Esophagus squamous epithelium (tissue), 5 donors: Measurements from ENCODE around the gene SLAMF9. TPM values are rescaled to one million over a fixed set of nuclear protein-coding genes. Genes with fewer than 3 reads are reported as not detected.

Source experiments
- DNase-seq: peaks from one replicate; lab custom pipeline; 2025; lab: John Stamatoyannopoulos, UW
- H3K27ac ChIP-seq, 4 donors: fragments of 200-600 bp; sonication (generic); one replicate each; pipeline ENCODE4 v1.5.1; 2016 to 2019; ENCODE audit warnings: mild to moderate bottlenecking in 1 of 4
- H3K27me3 ChIP-seq, 4 donors: fragments of 200-600 bp; sonication (generic); 1 replicate in 3 of 4; 2 replicates in 1 of 4; pipeline versions ENCODE4 v1.5.1 to v1.6.0; 2017 to 2021; ENCODE audit warnings: antibody characterized with exemption in 1 of 4
- H3K36me3 ChIP-seq, 3 donors: fragments of 200-600 bp; sonication (generic); one replicate each; pipeline ENCODE4 v1.5.1; 2016 to 2019
- H3K4me1 ChIP-seq, 3 donors: fragments of 200-600 bp; sonication (generic); one replicate each; pipeline ENCODE4 v1.5.1; 2017 to 2019
- H3K4me3 ChIP-seq, 4 donors: fragments of 200-600 bp; sonication (generic); 1 replicate in 3 of 4; 2 replicates in 1 of 4; pipeline ENCODE4 v1.5.1; 2016 to 2019; ENCODE audit warnings: mild to moderate bottlenecking in 2 of 4, moderate library complexity in 1 of 4
- H3K9me3 ChIP-seq, 3 donors: fragments of 200-600 bp; sonication (generic); one replicate each; pipeline ENCODE4 v1.5.1; 2016 to 2019
- CTCF ChIP-seq, 6 experiments: fragments of 450-650 bp in 4 of 6; fragments of 200-600 bp in 2 of 6; sonication (generic) in 2 of 6; IDR thresholded peaks; one replicate each; pipeline ENCODE4 v1.5.1; 2016 to 2019; ENCODE audit warnings: antibody characterized with exemption in 6 of 6, mild to moderate bottlenecking in 4 of 6, moderate library complexity in 4 of 6
- POLR2A ChIP-seq, 4 donors: fragments of 450-650 bp; IDR thresholded peaks; one replicate each; pipeline ENCODE4 v1.6.1; 2017; ENCODE audit warnings: antibody characterized with exemption in 4 of 4, mild to moderate bottlenecking in 4 of 4, moderate library complexity in 3 of 4
- WGBS, 2 donors: methylation state at CpG; one replicate each; pipeline ENCODE4 v1.1.5; 2018; 5-methylcytosine and 5-hydroxymethylcytosine counted together
- intact Hi-C: fragments of 100-400 bp; cut with DNase I; formaldehyde crosslinking; loops from one replicate; pipeline ENCODE4 v1.15.0; 2022
- total RNA-seq, 4 donors: library from RNA; depleted of rRNA; stranded (reverse); fragments of >200 nt; gene quantifications; one replicate each; pipeline ENCODE4 v1.1.0, GENCODE V29; 2016
- donor health status: DM: yes; HTN: yes; CAD: no.

The SLAMF9 gene
- total RNA-seq, 4 donors from 2014 or later: 0.92 to 0.99 TPM; not detected in 2

GRCh38 chr1:159930634-159931033 is 23.4 kb downstream of the SLAMF9 start:
- DNase-seq: no peak
- Histone ChIP-seq H3K9me3 (no peaks in the 10 kb centered on the region), H3K36me3 (peaks cover 0 to 43% (median 0%) of the 10 kb centered on the region in 3 donors), H3K27ac (no peak overlapping the region), H3K4me3 (no peak overlapping the region), H3K4me1 (peaks cover 14 to 63% (median 20%) of the 10 kb centered on the region in 3 donors), H3K27me3 (no peaks in the 10 kb centered on the region)
- TF ChIP-seq POLR2A (IDR thresholded peaks at IDR 0.05): no peak
- no peak for TF ChIP-seq CTCF (IDR thresholded peaks at IDR 0.05)
- intact Hi-C loops: loop anchor here (10.0 kb wide), 1 partner anchor 154 kb away; the partner anchor contains the start of gene KCNJ9
- WGBS, 2 donors: 93 to 96% methylated on average over 5 to 8 of the region's 8 CpGs

GRCh38 chr1:159930216-159930615 is 23.8 kb downstream of the SLAMF9 start:
- Histone ChIP-seq H3K27ac (no peak overlapping the region), H3K9me3 (no peaks in the 10 kb centered on the region), H3K36me3 (peaks cover 0 to 39% (median 0%) of the 10 kb centered on the region in 3 donors), H3K4me3 (no peak overlapping the region), H3K4me1 (peaks cover 14 to 65% (median 21%) of the 10 kb centered on the region in 3 donors), H3K27me3 (no peaks in the 10 kb centered on the region)
- no peak for TF ChIP-seq CTCF (IDR thresholded peaks at IDR 0.05)
- TF ChIP-seq POLR2A (IDR thresholded peaks at IDR 0.05): no peak
- intact Hi-C loops: loop anchor here (10.0 kb wide), 1 partner anchor 155 kb away; the partner anchor contains the start of gene KCNJ9
- 89% methylated on average over 3 of the region's 11 CpGs; no CpG with 5 or more reads in 1 of the 2 donors for WGBS, 2 donors
- DNase-seq: no peak

GRCh38 chr1:159929155-159930051 is 24.6 kb downstream of the SLAMF9 start:
- TF ChIP-seq CTCF (IDR thresholded peaks at IDR 0.05): no peak
- Histone ChIP-seq H3K27ac (peak overlapping the region in 2 of 4 donors; percentile 13 to 19), H3K36me3 (peaks cover 0 to 39% (median 0%) of the 10 kb centered on the region in 3 donors), H3K4me1 (peaks cover 14 to 66% (median 21%) of the 10 kb centered on the region in 3 donors), H3K27me3 (no peaks in the 10 kb centered on the region), H3K4me3 (no peak overlapping the region), H3K9me3 (no peaks in the 10 kb centered on the region)
- intact Hi-C loops: loop anchor here (10.0 kb wide), 1 partner anchor 155 kb away; the partner anchor contains the start of gene KCNJ9
- 78 to 90% methylated on average over 21 to 27 of the region's 48 CpGs for WGBS, 2 donors
- no peak for DNase-seq

- intact Hi-C loops: no loop called here
- H3K36me3 ChIP-seq: peaks cover 0 to 39% (median 0%) of the 10 kb centered on the region in 3 donors
- no peaks in the 10 kb centered on the region for H3K27me3 ChIP-seq
- peak overlapping the region in 1 of 4 donors; percentile 13 for H3K27ac ChIP-seq
- DNase-seq: no peak
- no peak overlapping the region for H3K4me3 ChIP-seq
- no peaks in the 10 kb centered on the region for H3K9me3 ChIP-seq
- TF ChIP-seq POLR2A (IDR thresholded peaks at IDR 0.05) (no peak), CTCF (IDR thresholded peaks at IDR 0.05) (no peak)
- 94% methylated on average over 7 of the region's 18 CpGs; no CpG with 5 or more reads in 1 of the 2 donors for WGBS, 2 donors
- peaks cover 14 to 67% (median 18%) of the 10 kb centered on the region in 3 donors for H3K4me1 ChIP-seq
These were observed 25.5 kb downstream of the SLAMF9 start for GRCh38 chr1:159928491-159929050.
